SK-N-SH (cell line): ENCODE measurements around the gene KRT9. TPM values are rescaled to one million over a fixed set of nuclear protein-coding genes. Genes with fewer than 3 reads are reported as not detected.
"Not testable (repeated sequence)": the region's sequence is repeated elsewhere in the genome, so short reads cannot be mapped to it uniquely, and the experiment has no call there.

Experiments used
- CTCF ChIA-PET: fragments of 300-600, 350-600 bp; formaldehyde crosslinking; extraction: SDS; loops from one replicate; lab custom pipeline; 2021; lab: Yijun Ruan, JAX
- POLR2A ChIA-PET: fragments of 350-600 bp; sonication (Branson Sonifier 250); formaldehyde crosslinking; extraction: SDS; loops from one replicate; lab custom pipeline; 2020; ENCODE audit warnings: antibody characterized with exemption, inconsistent platforms; lab: Yijun Ruan, JAX
- DNase-seq: peaks from one replicate; pipeline ENCODE4 v3.0.0; 2012
- H2AFZ ChIP-seq: fragments of 200-600 bp; sonication (generic); 2 replicates; pipeline ENCODE4 v1.8.1; 2016; ENCODE audit warnings: antibody characterized with exemption, mild to moderate bottlenecking, low read depth
- H3F3A ChIP-seq: fragments of 200-600 bp; sonication (generic); replicated peaks from 2 replicates; pipeline ENCODE3; 2016; ENCODE audit warnings: antibody characterized with exemption, mild to moderate bottlenecking; ENCODE audit not compliant: insufficient read depth
- H3K27ac ChIP-seq, 2 experiments: fragments of 200-500 bp in 1 of 2; fragments of 200-600 bp in 1 of 2; sonication (Bioruptor generic) in 1 of 2; sonication (generic), shearing (Covaris generic) in 1 of 2; 2 replicates each; pipeline versions ENCODE4 v1.5.1 to v1.6.1; 2014 to 2016; ENCODE audit warnings: low read depth in 2 of 2, inconsistent platforms in 1 of 2, low read length in 1 of 2, mild to moderate bottlenecking in 1 of 2, mixed read lengths in 1 of 2
- H3K27me3 ChIP-seq: fragments of 200-600 bp; sonication (generic), shearing (Covaris generic); 2 replicates; pipeline ENCODE4 v1.6.1; 2016; ENCODE audit warnings: mixed run types; ENCODE audit not compliant: insufficient read depth
- H3K36me3 ChIP-seq, 2 experiments: fragments of 200-500 bp in 1 of 2; fragments of 200-600 bp in 1 of 2; sonication (Bioruptor generic) in 1 of 2; sonication (generic) in 1 of 2; replicated peaks in 1 of 2; 2 replicates each; pipeline versions ENCODE3 to v1.5.1; 2014 to 2016; ENCODE audit warnings: low read length in 1 of 2, mild to moderate bottlenecking in 1 of 2; ENCODE audit not compliant: insufficient read depth in 2 of 2, control insufficient read depth in 1 of 2
- H3K4me1 ChIP-seq, 2 experiments: fragments of 200-500 bp in 1 of 2; fragments of 200-600 bp in 1 of 2; sonication (Bioruptor generic) in 1 of 2; sonication (generic), shearing (Covaris generic) in 1 of 2; 2 replicates each; pipeline versions ENCODE4 v1.5.1 to v1.6.1; 2014 to 2016; ENCODE audit warnings: low read depth in 1 of 2, low read length in 1 of 2, mixed run types in 1 of 2; ENCODE audit not compliant: insufficient read depth in 2 of 2, control insufficient read depth in 1 of 2
- H3K4me2 ChIP-seq: fragments of 200-600 bp; sonication (generic), shearing (Covaris generic); 2 replicates; pipeline ENCODE4 v1.6.1; 2017; ENCODE audit warnings: mixed run types
- H3K4me3 ChIP-seq, 2 experiments: fragments of 200-500 bp in 1 of 2; fragments of 200-600 bp in 1 of 2; sonication (Bioruptor generic) in 1 of 2; sonication (generic), shearing (Covaris generic) in 1 of 2; 2 replicates each; pipeline versions ENCODE4 v1.5.1 to v1.8.1; 2014 to 2016; ENCODE audit warnings: low read depth in 2 of 2, inconsistent platforms in 1 of 2, low read length in 1 of 2, mild to moderate bottlenecking in 1 of 2, mixed read lengths in 1 of 2, moderate library complexity in 1 of 2
- H3K79me2 ChIP-seq: fragments of 200-600 bp; sonication (generic); 2 replicates; pipeline ENCODE4 v1.8.1; 2017; ENCODE audit warnings: mild to moderate bottlenecking; ENCODE audit not compliant: insufficient read depth
- H3K9ac ChIP-seq: fragments of 200-600 bp; sonication (generic); 2 replicates; pipeline ENCODE4 v1.6.1; 2017; ENCODE audit warnings: mixed run types
- H3K9me2 ChIP-seq: fragments of 200-600 bp; sonication (generic); 2 replicates; pipeline ENCODE4 v1.6.1; 2017; ENCODE audit warnings: mixed run types
- H3K9me3 ChIP-seq: fragments of 200-600 bp; sonication (generic); 2 replicates; pipeline ENCODE4 v1.6.1; 2017; ENCODE audit warnings: mixed run types, mild to moderate bottlenecking, moderate library complexity
- H4K20me1 ChIP-seq: fragments of 200-600 bp; sonication (generic); 2 replicates; pipeline ENCODE4 v1.6.1; 2017; ENCODE audit warnings: mild to moderate bottlenecking, mixed run types; ENCODE audit not compliant: insufficient read depth
- CHD2 ChIP-seq: fragments of 150-350 bp; IDR thresholded peaks from 2 replicates; pipeline ENCODE4 v1.6.1; 2018; ENCODE audit warnings: low read length; ENCODE audit not compliant: partially characterized antibody
- CTCF ChIP-seq: fragments of 200-600 bp; sonication (generic); IDR thresholded peaks from 2 replicates; pipeline ENCODE4 v1.6.1; 2017; ENCODE audit warnings: antibody characterized with exemption, mild to moderate bottlenecking, moderate library complexity
- EZH2phosphoT487 ChIP-seq: fragments of 200-600 bp; sonication (generic); IDR thresholded peaks from 2 replicates; pipeline ENCODE4 v1.6.1; 2017; ENCODE audit warnings: low read depth, mixed run types, mild to moderate bottlenecking, antibody characterized with exemption, moderate library complexity, borderline replicate concordance
- FOSL2 ChIP-seq: IDR thresholded peaks from 2 replicates; pipeline ENCODE4 v1.4.0; 2012; ENCODE audit warnings: low read depth, mild to moderate bottlenecking, moderate library complexity, borderline replicate concordance
- MEF2A ChIP-seq: IDR thresholded peaks from 2 replicates; pipeline ENCODE4 v1.4.0; 2012; ENCODE audit warnings: low read depth, borderline replicate concordance
- PBX3 ChIP-seq: IDR thresholded peaks from 2 replicates; pipeline ENCODE4; 2012
- RCOR1 ChIP-seq: fragments of 150-350 bp; IDR thresholded peaks from 2 replicates; pipeline ENCODE4 v1.6.1; 2017; ENCODE audit warnings: antibody characterized with exemption, low read length
- RFX5 ChIP-seq: IDR thresholded peaks from 2 replicates; pipeline ENCODE4 v1.6.1; 2012; ENCODE audit warnings: mild to moderate bottlenecking, improper control_type of control experiment, low read length
- RXRA ChIP-seq: IDR thresholded peaks from 2 replicates; pipeline ENCODE4 v1.4.0; 2012; ENCODE audit warnings: low read depth, mild to moderate bottlenecking, borderline replicate concordance
- TCF12 ChIP-seq: IDR thresholded peaks from 2 replicates; pipeline ENCODE4 v1.4.0; 2012
- YY1 ChIP-seq: IDR thresholded peaks from 2 replicates; pipeline ENCODE4 v1.4.0; 2012; ENCODE audit warnings: low read depth, mild to moderate bottlenecking
- ZBTB33 ChIP-seq: IDR thresholded peaks from 2 replicates; pipeline ENCODE4 v1.4.0; 2012; ENCODE audit warnings: low read depth, borderline replicate concordance
- WGBS: methylation state at CpG from one replicate; pipeline ENCODE4 v1.1.6; 2017; ENCODE audit warnings: low lambda C conversion rate; 5-methylcytosine and 5-hydroxymethylcytosine counted together
- polyA plus RNA-seq, 3 experiments: library from polyadenylated mRNA; depleted of rRNA; stranded (reverse); fragments of >200 nt; gene quantifications; 2 replicates each; pipeline ENCODE4 v1.2.3, GENCODE V29; 2012
- TF ChIP-seq, protein P1 (sequence below): IDR thresholded peaks from 2 replicates; pipeline ENCODE4 v1.6.1; 2012; ENCODE audit warnings: mild to moderate bottlenecking, low read depth, low read length, moderate library complexity
- TF ChIP-seq, protein P2 (sequence below): IDR thresholded peaks from 2 replicates; pipeline ENCODE4 v1.4.0; 2012; ENCODE audit warnings: low read depth, borderline replicate concordance

KRT9 gene
- polyA plus RNA-seq, 1 of the 3 experiments (the other 2 are of a cell fraction) = not detected

DNA sequence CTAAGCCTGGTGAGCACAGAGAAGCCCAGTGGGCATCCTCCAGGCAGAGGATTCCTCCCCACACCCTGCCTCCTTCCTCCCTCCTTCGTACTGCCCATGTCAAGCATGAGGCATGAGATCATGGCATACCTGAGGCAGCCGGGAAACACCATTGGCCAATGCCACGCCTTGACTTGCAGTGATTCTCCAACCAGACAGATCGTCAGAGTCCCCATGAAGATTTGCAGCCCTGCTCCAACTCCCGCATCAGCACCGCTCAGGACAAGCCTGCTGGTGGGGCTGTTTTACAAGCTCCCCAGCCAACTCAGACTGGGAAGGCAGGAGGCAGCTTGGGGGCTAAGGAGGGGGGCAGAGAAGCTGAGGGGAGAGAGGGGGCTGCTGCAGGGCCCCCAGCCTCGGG, 43.6 kb upstream of the KRT9 start:
- no peaks in the 10 kb centered on the region for H4K20me1 ChIP-seq
- peaks cover 0 to 10% of the 10 kb centered on the region in 2 experiments; a peak in 1 of 4 replicates for H3K4me1 ChIP-seq
- no peak overlapping the region for H3K4me2 ChIP-seq
- H3K9me3 ChIP-seq = no peaks in the 10 kb centered on the region
- CTCF ChIA-PET = interaction anchor here (1.1 kb wide), 1 partner anchor 33 kb away, joined by 3 read pairs; no protein-coding TSS in a partner anchor
- POLR2A ChIA-PET = no interaction called here
- H3K9ac ChIP-seq = no peak overlapping the region
- H3K9me2 ChIP-seq = no peaks in the 10 kb centered on the region
- H3K36me3 ChIP-seq = no peaks in the 10 kb centered on the region
- TF ChIP-seq FOSL2 = no peak
- TF ChIP-seq, protein P1, sequence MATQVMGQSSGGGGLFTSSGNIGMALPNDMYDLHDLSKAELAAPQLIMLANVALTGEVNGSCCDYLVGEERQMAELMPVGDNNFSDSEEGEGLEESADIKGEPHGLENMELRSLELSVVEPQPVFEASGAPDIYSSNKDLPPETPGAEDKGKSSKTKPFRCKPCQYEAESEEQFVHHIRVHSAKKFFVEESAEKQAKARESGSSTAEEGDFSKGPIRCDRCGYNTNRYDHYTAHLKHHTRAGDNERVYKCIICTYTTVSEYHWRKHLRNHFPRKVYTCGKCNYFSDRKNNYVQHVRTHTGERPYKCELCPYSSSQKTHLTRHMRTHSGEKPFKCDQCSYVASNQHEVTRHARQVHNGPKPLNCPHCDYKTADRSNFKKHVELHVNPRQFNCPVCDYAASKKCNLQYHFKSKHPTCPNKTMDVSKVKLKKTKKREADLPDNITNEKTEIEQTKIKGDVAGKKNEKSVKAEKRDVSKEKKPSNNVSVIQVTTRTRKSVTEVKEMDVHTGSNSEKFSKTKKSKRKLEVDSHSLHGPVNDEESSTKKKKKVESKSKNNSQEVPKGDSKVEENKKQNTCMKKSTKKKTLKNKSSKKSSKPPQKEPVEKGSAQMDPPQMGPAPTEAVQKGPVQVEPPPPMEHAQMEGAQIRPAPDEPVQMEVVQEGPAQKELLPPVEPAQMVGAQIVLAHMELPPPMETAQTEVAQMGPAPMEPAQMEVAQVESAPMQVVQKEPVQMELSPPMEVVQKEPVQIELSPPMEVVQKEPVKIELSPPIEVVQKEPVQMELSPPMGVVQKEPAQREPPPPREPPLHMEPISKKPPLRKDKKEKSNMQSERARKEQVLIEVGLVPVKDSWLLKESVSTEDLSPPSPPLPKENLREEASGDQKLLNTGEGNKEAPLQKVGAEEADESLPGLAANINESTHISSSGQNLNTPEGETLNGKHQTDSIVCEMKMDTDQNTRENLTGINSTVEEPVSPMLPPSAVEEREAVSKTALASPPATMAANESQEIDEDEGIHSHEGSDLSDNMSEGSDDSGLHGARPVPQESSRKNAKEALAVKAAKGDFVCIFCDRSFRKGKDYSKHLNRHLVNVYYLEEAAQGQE = no peak
- TF ChIP-seq TCF12 = no peak
- no peak for TF ChIP-seq CHD2
- no peak for TF ChIP-seq YY1
- no peak for TF ChIP-seq RFX5
- no peak for TF ChIP-seq CTCF
- no peak for TF ChIP-seq RXRA
- TF ChIP-seq ZBTB33 = no peak
- no peak for TF ChIP-seq MEF2A
- TF ChIP-seq, protein P2, sequence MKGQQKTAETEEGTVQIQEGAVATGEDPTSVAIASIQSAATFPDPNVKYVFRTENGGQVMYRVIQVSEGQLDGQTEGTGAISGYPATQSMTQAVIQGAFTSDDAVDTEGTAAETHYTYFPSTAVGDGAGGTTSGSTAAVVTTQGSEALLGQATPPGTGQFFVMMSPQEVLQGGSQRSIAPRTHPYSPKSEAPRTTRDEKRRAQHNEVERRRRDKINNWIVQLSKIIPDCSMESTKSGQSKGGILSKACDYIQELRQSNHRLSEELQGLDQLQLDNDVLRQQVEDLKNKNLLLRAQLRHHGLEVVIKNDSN = no peak
- TF ChIP-seq EZH2phosphoT487 = no peak
- TF ChIP-seq RCOR1 = no peak
- no peak for TF ChIP-seq PBX3
- TF ChIP-seq, all 33 proteins: peak for 0
- Histone ChIP-seq H3K27ac (no peak overlapping the region), H3K4me3 (no peak overlapping the region), H3K79me2 (no peaks in the 10 kb centered on the region), H3K27me3 (peaks cover 13% of the 10 kb centered on the region; the same call in 1 of the 2 replicates), H2AFZ (no peak overlapping the region), H3F3A (no peaks in the 10 kb centered on the region)
- DNase-seq = no peak
- WGBS = 48% methylated on average over 7 of the region's 7 CpGs

- POLR2A ChIA-PET, H3K27ac ChIP-seq, H3K4me2 ChIP-seq, H3K9me3 ChIP-seq, H3K4me3 ChIP-seq, H4K20me1 ChIP-seq, H3K79me2 ChIP-seq, H3K9ac ChIP-seq, H3K36me3 ChIP-seq, H3K4me1 ChIP-seq, DNase-seq, H3F3A ChIP-seq, H3K9me2 ChIP-seq, H2AFZ ChIP-seq: not testable (repeated sequence)
- peaks cover 20% of the 10 kb centered on the region; the same call in 1 of the 2 replicates for H3K27me3 ChIP-seq
- CTCF ChIA-PET = interaction anchor here (1.1 kb wide), 1 partner anchor 34 kb away, joined by 3 read pairs; no protein-coding TSS in a partner anchor
- WGBS = 52% methylated on average over 8 of the region's 9 CpGs
These were observed 42.9 kb upstream of the KRT9 start for GRCh38 chr17:41614767-41615166.
